ENCODE measurements around the gene PSD2.

PSD2 gene

GRCh38 chr5:139814191-139814601, 18.6 kb downstream of the PSD2 start:
- DNase-seq, result no peak

- DNase-seq, result no peak
These were observed 19.2 kb downstream of the PSD2 start for GRCh38 chr5:139814704-139815280.

GRCh38 chr5:139816566-139816965, 21.0 kb downstream of the PSD2 start:
- DNase-seq, result no peak

- DNase-seq, result no peak
These were observed 21.8 kb downstream of the PSD2 start for GRCh38 chr5:139817362-139817761.

- DNase-seq, result no peak
These were observed 22.4 kb downstream of the PSD2 start for GRCh38 chr5:139817970-139818369.

- no peak for DNase-seq
These were observed 24.5 kb downstream of the PSD2 start for GRCh38 chr5:139820130-139820529.

- no peak for DNase-seq
These were observed 25.0 kb downstream of the PSD2 start for GRCh38 chr5:139820606-139821005.

- no peak for DNase-seq
These were observed 26.4 kb downstream of the PSD2 start for GRCh38 chr5:139821806-139822552.

- DNase-seq, result no peak
These were observed 27.2 kb downstream of the PSD2 start for GRCh38 chr5:139822553-139823425.

- no peak for DNase-seq
These were observed 28.2 kb downstream of the PSD2 start for GRCh38 chr5:139823757-139824355.

GRCh38 chr5:139825690-139826089, 30.1 kb downstream of the PSD2 start:
- DNase-seq, result no peak

- no peak for DNase-seq
These were observed 32.7 kb downstream of the PSD2 start for GRCh38 chr5:139828207-139828895.

GRCh38 chr5:139829471-139829870, 33.9 kb downstream of the PSD2 start:
- no peak for DNase-seq

GRCh38 chr5:139831624-139832023, 36.0 kb downstream of the PSD2 start:
- DNase-seq, result no peak

- no peak for DNase-seq
These were observed 37.9 kb downstream of the PSD2 start for GRCh38 chr5:139833525-139833924.

- no peak for DNase-seq
These were observed 40.0 kb downstream of the PSD2 start for GRCh38 chr5:139835656-139836055.

- no peak for DNase-seq
These were observed 41.0 kb downstream of the PSD2 start for GRCh38 chr5:139836469-139837208.

GRCh38 chr5:139837711-139838380, 42.2 kb downstream of the PSD2 start:
- no peak for DNase-seq

GRCh38 chr5:139838381-139839197, 43.0 kb downstream of the PSD2 start:
- DNase-seq, result no peak

- no peak for DNase-seq
These were observed 43.7 kb downstream of the PSD2 start for GRCh38 chr5:139839232-139839815.
